Measurements from ENCODE around the gene ATOH1.

The ATOH1 gene

GRCh38 chr4:93835929-93836328, 7.4 kb downstream of the ATOH1 start:
- FAIRE-seq = no peak

GRCh38 chr4:93839704-93840103, 11.2 kb downstream of the ATOH1 start:
- no peak for FAIRE-seq

GRCh38 chr4:93841803-93842345, 13.3 kb downstream of the ATOH1 start:
- no peak for FAIRE-seq

- no peak for FAIRE-seq
Observed at GRCh38 chr4:93842601-93843252, 14.2 kb downstream of the ATOH1 start.

- FAIRE-seq = no peak
Observed at GRCh38 chr4:93843772-93844171, 15.2 kb downstream of the ATOH1 start.

GRCh38 chr4:93852680-93853079, 24.1 kb downstream of the ATOH1 start:
- no peak for FAIRE-seq

GRCh38 chr4:93855926-93856325, 27.4 kb downstream of the ATOH1 start:
- no peak for FAIRE-seq

- FAIRE-seq = no peak
Observed at GRCh38 chr4:93865650-93866049, 37.1 kb downstream of the ATOH1 start.

- FAIRE-seq = no peak
Observed at GRCh38 chr4:93867416-93868001, 39.0 kb downstream of the ATOH1 start.

- no peak for FAIRE-seq
Observed at GRCh38 chr4:93870876-93871458, 42.4 kb downstream of the ATOH1 start.

- FAIRE-seq = no peak
Observed at GRCh38 chr4:93876754-93877153, 48.2 kb downstream of the ATOH1 start.

- no peak for FAIRE-seq
Observed at GRCh38 chr4:93878566-93878965, 50.0 kb downstream of the ATOH1 start.

GRCh38 chr4:93879919-93880318, 51.4 kb downstream of the ATOH1 start:
- FAIRE-seq = no peak

All from endometrium (tissue), 2 donors.